GM12892 (cell line): ENCODE data around the gene PNPLA1.

Experiments used
- POLR2A ChIP-seq: IDR thresholded peaks from 2 replicates; pipeline ENCODE4 v1.6.1; 2011; ENCODE audit warnings: low read depth, low read length, control low read depth
- POLR2AphosphoS5 ChIP-seq: IDR thresholded peaks from 2 replicates; pipeline ENCODE4 v1.6.1; 2011; ENCODE audit warnings: low read depth, low read length, control low read depth

DNA sequence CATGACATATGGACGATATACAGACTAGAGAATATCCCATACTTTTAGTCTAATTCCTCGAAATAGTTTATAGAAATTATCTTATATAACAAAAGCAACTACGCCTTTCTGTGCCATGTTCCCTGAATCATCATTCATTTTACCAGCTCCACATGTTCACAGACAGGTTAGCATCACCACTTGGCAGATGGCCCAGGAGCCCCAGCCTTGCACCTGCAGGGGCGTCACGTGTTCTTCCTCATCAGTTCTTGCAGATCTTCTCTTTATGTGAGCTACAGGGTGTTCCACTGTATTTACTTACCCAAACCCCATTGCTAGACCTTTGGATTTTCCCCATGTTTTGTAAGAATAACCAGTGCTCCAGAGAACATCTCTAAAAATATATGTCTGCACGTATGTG lies 79.4 kb downstream of the PNPLA1 start:
- no peak for TF ChIP-seq POLR2A
- no peak for TF ChIP-seq POLR2AphosphoS5
